Measurements from ENCODE around the gene IDH3A.
"Not testable (repeated sequence)": the region's sequence is repeated elsewhere in the genome, so short reads cannot be mapped to it uniquely, and the experiment has no call there.

IDH3A gene

DNA sequence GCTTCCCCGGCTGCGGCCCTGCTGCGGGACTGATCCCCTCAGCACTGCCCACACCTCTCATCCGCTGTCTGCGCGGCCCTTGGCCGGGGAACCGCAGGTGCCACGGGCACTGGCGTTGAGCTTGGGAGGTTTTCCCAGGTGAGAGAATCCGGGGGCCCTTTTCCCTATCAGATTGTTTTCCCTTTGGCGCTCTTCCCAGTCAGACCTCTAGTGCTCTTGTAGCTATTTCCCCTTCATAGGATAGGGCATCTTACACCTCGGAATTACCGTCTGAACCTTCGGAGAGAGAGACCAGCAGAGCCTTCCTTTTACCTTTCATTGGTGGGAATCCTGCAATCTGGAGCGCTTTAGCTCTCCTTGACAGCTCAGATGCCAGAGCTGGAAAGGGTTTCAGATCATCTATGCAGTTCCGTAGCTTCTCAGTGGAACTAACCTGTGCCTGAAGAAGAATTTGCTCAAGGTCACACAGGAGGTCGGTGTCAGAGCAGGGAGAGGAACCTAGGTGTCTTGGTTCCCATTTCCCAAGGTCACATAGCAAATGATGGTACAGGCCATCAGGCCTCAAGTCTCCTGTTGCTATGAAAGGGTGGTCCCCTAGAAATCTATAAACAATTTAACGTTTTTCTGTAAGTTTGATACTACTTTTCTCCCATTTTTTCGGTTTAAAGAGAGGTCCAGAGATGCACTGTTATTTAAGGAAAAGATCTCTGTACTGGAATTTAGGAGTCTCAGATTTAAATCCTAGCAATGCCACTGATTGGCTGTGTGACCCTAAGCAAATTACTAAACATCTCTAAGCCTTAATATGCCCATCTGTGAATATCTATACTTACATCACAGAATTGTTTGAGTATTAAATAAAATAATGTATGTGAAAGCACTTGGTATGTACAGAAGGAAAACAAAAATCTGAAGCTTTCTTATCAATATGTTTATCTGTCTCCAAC, 916 bp downstream of the IDH3A start:
- no peak overlapping the region for H3K27ac ChIP-seq (ENCODE audit: low read depth, low read length)
- peaks cover 13% of the 10 kb centered on the region for H3K4me1 ChIP-seq (ENCODE audit: control insufficient read depth, insufficient read depth, low read length)
- peak overlapping the region; percentile 59 for H3K9ac ChIP-seq (ENCODE audit: low read length)
- no peaks in the 10 kb centered on the region for H3K36me3 ChIP-seq (ENCODE audit: control insufficient read depth, insufficient read depth, low read length)
- H3K9me3 ChIP-seq (ENCODE audit: control insufficient read depth, insufficient read depth, low read depth, low read length) = no peaks in the 10 kb centered on the region
- no peaks in the 10 kb centered on the region for H3K27me3 ChIP-seq (ENCODE audit: control insufficient read depth, insufficient read depth, low read length)
- peak overlapping the region; percentile 87 for H3K4me3 ChIP-seq (ENCODE audit: low read depth, low read length)

GRCh38 chr15:78151075-78151474, 1.9 kb downstream of the IDH3A start:
- peak overlapping the region; percentile 8; the same call in 1 of the 2 replicates for H3K4me3 ChIP-seq (ENCODE audit: low read depth, low read length)
- not testable (repeated sequence) for H3K9me3 ChIP-seq (ENCODE audit: control insufficient read depth, insufficient read depth, low read depth, low read length); H3K9ac ChIP-seq (ENCODE audit: low read length); H3K27ac ChIP-seq (ENCODE audit: low read depth, low read length); H3K27me3 ChIP-seq (ENCODE audit: control insufficient read depth, insufficient read depth, low read length); H3K36me3 ChIP-seq (ENCODE audit: control insufficient read depth, insufficient read depth, low read length)
- H3K4me1 ChIP-seq (ENCODE audit: control insufficient read depth, insufficient read depth, low read length) = peaks cover 19% of the 10 kb centered on the region

GRCh38 chr15:78154955-78155354, 5.8 kb downstream of the IDH3A start:
- Histone ChIP-seq H3K9me3 (ENCODE audit: control insufficient read depth, insufficient read depth, low read depth, low read length) (no peaks in the 10 kb centered on the region), H3K4me1 (ENCODE audit: control insufficient read depth, insufficient read depth, low read length) (peaks cover 35% of the 10 kb centered on the region), H3K36me3 (ENCODE audit: control insufficient read depth, insufficient read depth, low read length) (peaks cover 2% of the 10 kb centered on the region), H3K9ac (ENCODE audit: low read length) (no peak overlapping the region), H3K27ac (ENCODE audit: low read depth, low read length) (no peak overlapping the region), H3K4me3 (ENCODE audit: low read depth, low read length) (no peak overlapping the region), H3K27me3 (ENCODE audit: control insufficient read depth, insufficient read depth, low read length) (no peaks in the 10 kb centered on the region)

DNA sequence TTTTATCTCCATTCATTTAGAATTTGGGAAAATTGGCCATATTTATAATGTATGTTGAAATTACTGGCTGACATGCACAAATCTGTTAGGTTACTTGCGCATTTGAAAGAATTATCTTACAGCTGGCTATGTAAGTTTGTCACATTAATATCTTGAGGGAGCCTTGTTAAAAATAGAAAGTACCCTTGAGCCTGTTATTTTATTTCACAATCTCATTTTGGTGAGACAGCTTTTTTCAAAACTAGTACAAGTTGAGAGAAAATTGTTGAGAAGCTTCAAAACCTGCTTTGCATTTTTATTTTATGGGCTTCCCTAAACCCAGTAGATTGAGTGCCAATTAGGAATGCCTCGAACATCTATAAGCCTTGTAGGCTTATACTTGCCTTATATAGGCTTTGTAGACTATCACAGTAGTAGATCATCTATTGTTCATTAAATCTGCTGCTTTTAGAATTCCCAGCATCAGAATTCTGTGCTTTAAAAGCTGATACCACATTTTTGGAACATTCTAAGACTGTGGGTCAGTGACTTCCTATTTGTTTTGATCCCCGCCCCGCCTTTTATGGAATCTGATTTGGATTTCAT, 6.3 kb downstream of the IDH3A start:
- Histone ChIP-seq H3K9ac (ENCODE audit: low read length) (no peak overlapping the region), H3K4me3 (ENCODE audit: low read depth, low read length) (no peak overlapping the region), H3K36me3 (ENCODE audit: control insufficient read depth, insufficient read depth, low read length) (peaks cover 5% of the 10 kb centered on the region), H3K27ac (ENCODE audit: low read depth, low read length) (0 out of 2 replicates have a peak overlapping the region, but pooled peaks have one; percentile 7), H3K9me3 (ENCODE audit: control insufficient read depth, insufficient read depth, low read depth, low read length) (no peaks in the 10 kb centered on the region), H3K4me1 (ENCODE audit: control insufficient read depth, insufficient read depth, low read length) (peaks cover 30% of the 10 kb centered on the region), H3K27me3 (ENCODE audit: control insufficient read depth, insufficient read depth, low read length) (no peaks in the 10 kb centered on the region)

DNA sequence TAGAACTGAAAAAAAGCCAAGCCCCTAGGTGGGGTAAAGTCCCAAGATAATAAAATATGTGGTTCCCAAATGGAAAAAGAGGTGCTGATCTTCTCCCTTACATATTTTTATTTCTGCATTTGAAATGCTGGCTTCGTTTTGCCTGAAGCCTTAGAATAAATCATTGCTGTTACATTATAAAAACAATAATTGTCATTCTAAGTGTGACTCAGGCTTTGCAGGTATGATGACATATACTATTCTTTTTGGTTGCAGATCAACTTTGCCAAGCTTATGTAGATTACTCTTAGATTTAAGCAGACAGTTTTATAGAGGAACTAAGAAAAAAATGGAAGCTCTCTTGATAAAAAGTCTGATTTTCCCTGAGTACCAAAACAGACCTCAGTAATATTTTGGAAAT, 7.5 kb downstream of the IDH3A start:
- peaks cover 24% of the 10 kb centered on the region for H3K4me1 ChIP-seq (ENCODE audit: control insufficient read depth, insufficient read depth, low read length)
- no peaks in the 10 kb centered on the region for H3K9me3 ChIP-seq (ENCODE audit: control insufficient read depth, insufficient read depth, low read depth, low read length)
- H3K27ac ChIP-seq (ENCODE audit: low read depth, low read length) = peak overlapping the region; percentile 72
- H3K27me3 ChIP-seq (ENCODE audit: control insufficient read depth, insufficient read depth, low read length) = no peaks in the 10 kb centered on the region
- H3K4me3 ChIP-seq (ENCODE audit: low read depth, low read length) = 0 out of 2 replicates have a peak overlapping the region, but pooled peaks have one; percentile 10
- H3K36me3 ChIP-seq (ENCODE audit: control insufficient read depth, insufficient read depth, low read length) = peaks cover 13% of the 10 kb centered on the region
- H3K9ac ChIP-seq (ENCODE audit: low read length) = no peak overlapping the region

- H3K4me3 ChIP-seq (ENCODE audit: low read depth, low read length) = 0 out of 2 replicates have a peak overlapping the region, but pooled peaks have one; percentile 10
- no peaks in the 10 kb centered on the region for H3K9me3 ChIP-seq (ENCODE audit: control insufficient read depth, insufficient read depth, low read depth, low read length)
- peaks cover 24% of the 10 kb centered on the region for H3K4me1 ChIP-seq (ENCODE audit: control insufficient read depth, insufficient read depth, low read length)
- H3K27me3 ChIP-seq (ENCODE audit: control insufficient read depth, insufficient read depth, low read length) = no peaks in the 10 kb centered on the region
- peak overlapping the region; percentile 72 for H3K27ac ChIP-seq (ENCODE audit: low read depth, low read length)
- H3K9ac ChIP-seq (ENCODE audit: low read length) = no peak overlapping the region
- H3K36me3 ChIP-seq (ENCODE audit: control insufficient read depth, insufficient read depth, low read length) = peaks cover 19% of the 10 kb centered on the region
Observed at GRCh38 chr15:78157203-78157602, 8.0 kb downstream of the IDH3A start.

GRCh38 chr15:78159395-78159794, 10.2 kb downstream of the IDH3A start:
- Histone ChIP-seq H3K4me1 (ENCODE audit: control insufficient read depth, insufficient read depth, low read length) (peaks cover 24% of the 10 kb centered on the region), H3K27me3 (ENCODE audit: control insufficient read depth, insufficient read depth, low read length) (no peaks in the 10 kb centered on the region), H3K27ac (ENCODE audit: low read depth, low read length) (no peak overlapping the region), H3K4me3 (ENCODE audit: low read depth, low read length) (no peak overlapping the region), H3K9ac (ENCODE audit: low read length) (no peak overlapping the region), H3K9me3 (ENCODE audit: control insufficient read depth, insufficient read depth, low read depth, low read length) (no peaks in the 10 kb centered on the region), H3K36me3 (ENCODE audit: control insufficient read depth, insufficient read depth, low read length) (peaks cover 28% of the 10 kb centered on the region)

GRCh38 chr15:78162038-78162437, 12.9 kb downstream of the IDH3A start:
- Histone ChIP-seq H3K36me3 (ENCODE audit: control insufficient read depth, insufficient read depth, low read length) (peaks cover 51% of the 10 kb centered on the region), H3K27me3 (ENCODE audit: control insufficient read depth, insufficient read depth, low read length) (no peaks in the 10 kb centered on the region), H3K4me3 (ENCODE audit: low read depth, low read length) (no peak overlapping the region), H3K9ac (ENCODE audit: low read length) (no peak overlapping the region), H3K27ac (ENCODE audit: low read depth, low read length) (no peak overlapping the region), H3K4me1 (ENCODE audit: control insufficient read depth, insufficient read depth, low read length) (peaks cover 8% of the 10 kb centered on the region; the same call in 1 of the 2 replicates), H3K9me3 (ENCODE audit: control insufficient read depth, insufficient read depth, low read depth, low read length) (no peaks in the 10 kb centered on the region)

DNA sequence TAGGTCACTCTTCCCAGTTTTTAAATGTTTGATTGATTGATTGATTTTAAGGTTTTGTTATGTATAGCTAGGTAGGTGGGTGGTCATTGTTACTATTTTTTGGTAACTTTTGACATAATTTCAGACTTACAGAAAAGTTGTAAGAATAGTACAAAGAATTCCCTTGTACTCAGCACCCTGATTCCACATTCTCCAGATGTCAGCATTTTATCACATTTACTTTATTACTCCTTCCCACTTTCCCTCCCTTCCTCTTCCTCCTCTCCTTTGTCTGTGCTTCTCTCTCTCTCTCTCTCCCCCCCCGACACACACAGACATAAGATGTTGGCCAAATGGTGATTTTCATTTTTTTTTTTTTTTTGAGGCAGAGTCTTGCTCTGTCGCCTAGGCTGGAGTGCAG, 14.8 kb downstream of the IDH3A start:
- no peak overlapping the region for H3K4me3 ChIP-seq (ENCODE audit: low read depth, low read length)
- peaks cover 68% of the 10 kb centered on the region for H3K36me3 ChIP-seq (ENCODE audit: control insufficient read depth, insufficient read depth, low read length)
- H3K27ac ChIP-seq (ENCODE audit: low read depth, low read length) = no peak overlapping the region
- no peaks in the 10 kb centered on the region for H3K9me3 ChIP-seq (ENCODE audit: control insufficient read depth, insufficient read depth, low read depth, low read length)
- H3K27me3 ChIP-seq (ENCODE audit: control insufficient read depth, insufficient read depth, low read length) = no peaks in the 10 kb centered on the region
- no peak overlapping the region for H3K9ac ChIP-seq (ENCODE audit: low read length)
- H3K4me1 ChIP-seq (ENCODE audit: control insufficient read depth, insufficient read depth, low read length) = no peaks in the 10 kb centered on the region

DNA sequence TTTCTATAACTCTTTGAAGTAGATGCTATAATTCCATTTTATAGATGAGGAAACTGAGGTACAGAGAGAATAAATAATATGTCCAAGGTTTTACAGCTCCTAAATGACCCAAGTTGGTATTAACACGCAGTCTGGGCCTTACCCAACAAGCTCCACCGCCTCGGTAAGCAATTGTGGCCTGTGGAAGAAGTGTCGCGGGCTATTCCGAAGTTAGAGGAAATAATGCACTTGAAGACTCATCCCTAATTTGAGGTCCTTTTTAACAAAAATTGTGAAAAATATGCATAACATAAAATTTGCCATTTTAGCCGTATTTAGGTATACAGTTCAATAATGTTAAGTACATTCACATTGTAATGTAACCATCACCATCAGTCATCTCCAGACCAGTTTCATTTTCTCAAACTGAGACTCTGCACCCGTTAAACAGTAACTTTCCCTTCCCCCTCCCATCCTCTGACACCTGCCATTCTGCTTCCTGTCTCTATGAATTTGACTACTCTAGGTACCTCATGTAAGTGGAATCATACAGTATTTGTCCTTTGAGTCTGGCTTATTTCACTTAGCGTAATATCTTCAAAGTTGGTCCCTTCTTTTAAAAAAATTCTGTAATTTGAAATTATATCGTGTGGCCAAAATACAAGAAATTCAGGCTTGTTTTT, 18.2 kb downstream of the IDH3A start:
- H3K27ac ChIP-seq (ENCODE audit: low read depth, low read length) = no peak overlapping the region
- H3K9me3 ChIP-seq (ENCODE audit: control insufficient read depth, insufficient read depth, low read depth, low read length) = no peaks in the 10 kb centered on the region
- peaks cover 81% of the 10 kb centered on the region for H3K36me3 ChIP-seq (ENCODE audit: control insufficient read depth, insufficient read depth, low read length)
- no peak overlapping the region for H3K4me3 ChIP-seq (ENCODE audit: low read depth, low read length)
- no peaks in the 10 kb centered on the region for H3K4me1 ChIP-seq (ENCODE audit: control insufficient read depth, insufficient read depth, low read length)
- no peaks in the 10 kb centered on the region for H3K27me3 ChIP-seq (ENCODE audit: control insufficient read depth, insufficient read depth, low read length)
- H3K9ac ChIP-seq (ENCODE audit: low read length) = no peak overlapping the region

DNA sequence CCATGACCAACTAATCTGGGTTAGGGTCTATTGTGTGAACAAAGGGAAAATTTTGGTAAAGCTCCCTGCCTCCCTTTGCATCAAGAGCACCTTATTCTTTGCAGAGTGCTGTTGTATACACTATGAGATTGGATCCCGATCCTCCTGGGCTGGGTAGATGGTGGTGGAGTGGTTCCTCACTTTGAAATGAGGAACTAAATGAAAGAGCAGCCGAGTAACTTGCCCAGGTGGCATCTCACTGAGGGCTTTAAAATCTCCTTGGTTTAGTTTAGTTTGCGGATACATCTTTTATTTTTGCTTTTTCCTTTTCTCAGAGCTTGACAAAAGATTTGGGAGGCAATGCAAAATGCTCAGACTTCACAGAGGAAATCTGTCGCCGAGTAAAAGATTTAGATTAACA, 19.4 kb downstream of the IDH3A start:
- H3K4me3 ChIP-seq (ENCODE audit: low read depth, low read length) = no peak overlapping the region
- no peak overlapping the region for H3K9ac ChIP-seq (ENCODE audit: low read length)
- H3K9me3 ChIP-seq (ENCODE audit: control insufficient read depth, insufficient read depth, low read depth, low read length) = no peaks in the 10 kb centered on the region
- H3K4me1 ChIP-seq (ENCODE audit: control insufficient read depth, insufficient read depth, low read length) = no peaks in the 10 kb centered on the region
- no peaks in the 10 kb centered on the region for H3K27me3 ChIP-seq (ENCODE audit: control insufficient read depth, insufficient read depth, low read length)
- H3K36me3 ChIP-seq (ENCODE audit: control insufficient read depth, insufficient read depth, low read length) = peaks cover 82% of the 10 kb centered on the region
- H3K27ac ChIP-seq (ENCODE audit: low read depth, low read length) = no peak overlapping the region

Measured in HUES6 (cell line).